ENCODE measurements around the gene BBS9. TPM values are rescaled to one million over a fixed set of nuclear protein-coding genes. Genes with fewer than 3 reads are reported as not detected.

BBS9 gene
- total RNA-seq, 4 donors from 2014 or later: 16.4 to 26.0 (median 21.4) TPM

GRCh38 chr7:33579673-33579960 is 450.3 kb downstream of the BBS9 start:
- H3K27ac ChIP-seq: no peak overlapping the region
- DNase-seq (ENCODE audit: low spot score in 2 of 2): no peak
- no peak for TF ChIP-seq POLR2AphosphoS5 (IDR thresholded peaks at IDR 0.05)
- TF ChIP-seq POLR2A (IDR thresholded peaks at IDR 0.05): no peak
- TF ChIP-seq CTCF (IDR thresholded peaks at IDR 0.05): no peak
- no peak for TF ChIP-seq EP300 (IDR thresholded peaks at IDR 0.05)

GRCh38 chr7:33581236-33581635 is 451.9 kb downstream of the BBS9 start:
- Histone ChIP-seq H3K4me1 (no peaks in the 10 kb centered on the region), H3K36me3 (no peaks in the 10 kb centered on the region), H3K9me3 (peaks cover 2% of the 10 kb centered on the region), H3K4me3 (no peak overlapping the region), H3K27ac (no peak overlapping the region), H3K27me3 (no peaks in the 10 kb centered on the region)
- DNase-seq (ENCODE audit: low spot score in 2 of 2): no peak
- TF ChIP-seq EP300 (IDR thresholded peaks at IDR 0.05) (no peak), CTCF (IDR thresholded peaks at IDR 0.05) (no peak), POLR2AphosphoS5 (IDR thresholded peaks at IDR 0.05) (no peak), POLR2A (IDR thresholded peaks at IDR 0.05) (no peak)
- WGBS: 65% methylated on average over 3 of the region's 3 CpGs

More at GRCh38 chr7:33579673-33579960, 450.3 kb downstream of the BBS9 start:
- Histone ChIP-seq H3K4me3 (no peak overlapping the region), H3K36me3 (no peaks in the 10 kb centered on the region), H3K27me3 (no peaks in the 10 kb centered on the region), H3K4me1 (no peaks in the 10 kb centered on the region), H3K9me3 (peaks cover 2% of the 10 kb centered on the region)

GRCh38 chr7:33582104-33582503 is 452.7 kb downstream of the BBS9 start:
- no peak overlapping the region for H3K27ac ChIP-seq
- H3K4me3 ChIP-seq: no peak overlapping the region
- H3K9me3 ChIP-seq: peaks cover under 1% of the 10 kb centered on the region
- no peaks in the 10 kb centered on the region for H3K36me3 ChIP-seq
- no peaks in the 10 kb centered on the region for H3K27me3 ChIP-seq
- TF ChIP-seq POLR2A (IDR thresholded peaks at IDR 0.05) (no peak), CTCF (IDR thresholded peaks at IDR 0.05) (no peak), POLR2AphosphoS5 (IDR thresholded peaks at IDR 0.05) (no peak), EP300 (IDR thresholded peaks at IDR 0.05) (no peak)
- no peak for DNase-seq (ENCODE audit: low spot score in 2 of 2)
- WGBS: 88% methylated on average over 1 of the region's 1 CpG
- no peaks in the 10 kb centered on the region for H3K4me1 ChIP-seq

- Histone ChIP-seq H3K27ac (no peak overlapping the region), H3K4me1 (no peaks in the 10 kb centered on the region), H3K4me3 (no peak overlapping the region), H3K36me3 (no peaks in the 10 kb centered on the region), H3K9me3 (no peaks in the 10 kb centered on the region), H3K27me3 (no peaks in the 10 kb centered on the region)
- TF ChIP-seq POLR2A (IDR thresholded peaks at IDR 0.05) (no peak), CTCF (IDR thresholded peaks at IDR 0.05) (no peak), EP300 (IDR thresholded peaks at IDR 0.05) (no peak), POLR2AphosphoS5 (IDR thresholded peaks at IDR 0.05) (no peak)
- WGBS: 96% methylated on average over 1 of the region's 1 CpG
- no peak for DNase-seq (ENCODE audit: low spot score in 2 of 2)
Observed at GRCh38 chr7:33582533-33582932, 453.2 kb downstream of the BBS9 start.

GRCh38 chr7:33589911-33590310 is 460.5 kb downstream of the BBS9 start:
- Histone ChIP-seq H3K9me3 (no peaks in the 10 kb centered on the region), H3K36me3 (no peaks in the 10 kb centered on the region), H3K4me3 (no peak overlapping the region), H3K27ac (no peak overlapping the region), H3K4me1 (peaks cover 2% of the 10 kb centered on the region), H3K27me3 (no peaks in the 10 kb centered on the region)
- TF ChIP-seq POLR2AphosphoS5 (IDR thresholded peaks at IDR 0.05): no peak
- no peak for TF ChIP-seq POLR2A (IDR thresholded peaks at IDR 0.05)
- TF ChIP-seq EP300 (IDR thresholded peaks at IDR 0.05): no peak
- TF ChIP-seq CTCF (IDR thresholded peaks at IDR 0.05): no peak
- WGBS: 98% methylated on average over 2 of the region's 2 CpGs
- DNase-seq (ENCODE audit: low spot score in 2 of 2): no peak

Measured in suprapubic skin (tissue), 4 donors.